Measurements from ENCODE around the gene ARHGEF7.

Gene ARHGEF7

DNA sequence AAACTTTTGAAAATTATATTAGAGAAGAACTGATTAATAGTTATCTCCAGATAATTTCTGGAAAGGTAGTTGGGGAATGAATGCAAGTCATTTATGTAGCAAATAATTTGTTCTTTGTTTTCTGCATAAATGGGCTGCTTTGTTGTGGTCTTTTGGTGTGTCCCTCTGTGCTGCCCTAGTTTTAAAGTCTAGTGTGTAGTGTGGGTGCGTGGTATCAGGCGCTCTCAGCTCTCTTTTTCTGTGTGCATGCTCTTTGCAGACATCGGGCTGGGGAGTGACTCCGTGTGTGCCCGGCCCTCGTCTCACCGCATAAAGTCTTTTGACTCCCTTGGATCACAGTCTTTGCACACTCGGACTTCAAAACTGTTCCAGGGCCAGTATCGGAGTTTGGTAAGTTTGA, 94.5 kb downstream of the ARHGEF7 start:
- Histone ChIP-seq H3K4ac (ENCODE audit: low read depth, low read length) (no peak overlapping the region), H2AK5ac (ENCODE audit: low read length) (no peak overlapping the region), H3K79me2 (ENCODE audit: control insufficient read depth, insufficient read depth, low read length, poor library complexity) (peaks cover 4% of the 10 kb centered on the region), H3K23ac (ENCODE audit: low read length) (no peak overlapping the region), H3K4me1 (ENCODE audit: control insufficient read depth in 1 of 2, insufficient read depth in 2 of 2, low read length in 2 of 2) (peaks cover 29 to 30% of the 10 kb centered on the region in 2 experiments), H2AFZ (ENCODE audit: insufficient read depth, low read length, poor library complexity) (no peak overlapping the region), H4K8ac (ENCODE audit: low read depth, low read length) (no peak overlapping the region), H4K12ac (ENCODE audit: low read depth, low read length) (no peak overlapping the region), H3K9ac (ENCODE audit: low read length) (no peak overlapping the region), H3K27ac (ENCODE audit: low read depth, low read length) (no peak overlapping the region), H2BK12ac (ENCODE audit: low read length) (no peak overlapping the region), H3K4me2 (ENCODE audit: low read length) (no peak overlapping the region), H3K18ac (ENCODE audit: low read length) (no peak overlapping the region), H3K79me1 (ENCODE audit: low read length) (peaks cover 11% of the 10 kb centered on the region), H3K9me3 (ENCODE audit: insufficient read depth, low read depth, low read length) (peaks cover 1% of the 10 kb centered on the region), H3K4me3 (ENCODE audit: low read depth, low read length) (no peak overlapping the region), H4K91ac (ENCODE audit: low read depth, low read length) (no peak overlapping the region), H3K14ac (ENCODE audit: low read length) (no peak overlapping the region), H2BK120ac (ENCODE audit: insufficient read depth, low read length, poor library complexity) (no peak overlapping the region), H2BK5ac (ENCODE audit: low read depth, low read length, poor library complexity) (no peak overlapping the region), H3K36me3 (ENCODE audit: control insufficient read depth in 1 of 2, insufficient read depth in 2 of 2, low read length in 2 of 2) (peaks cover 1 to 3% of the 10 kb centered on the region in 2 experiments), H3K27me3 (ENCODE audit: insufficient read depth, low read length) (no peaks in the 10 kb centered on the region)
- WGBS (ENCODE audit: extremely low coverage, insufficient coverage, insufficient read length): 100% methylated on average over 1 of the region's 9 CpGs
- DNase-seq: no peak

DNA sequence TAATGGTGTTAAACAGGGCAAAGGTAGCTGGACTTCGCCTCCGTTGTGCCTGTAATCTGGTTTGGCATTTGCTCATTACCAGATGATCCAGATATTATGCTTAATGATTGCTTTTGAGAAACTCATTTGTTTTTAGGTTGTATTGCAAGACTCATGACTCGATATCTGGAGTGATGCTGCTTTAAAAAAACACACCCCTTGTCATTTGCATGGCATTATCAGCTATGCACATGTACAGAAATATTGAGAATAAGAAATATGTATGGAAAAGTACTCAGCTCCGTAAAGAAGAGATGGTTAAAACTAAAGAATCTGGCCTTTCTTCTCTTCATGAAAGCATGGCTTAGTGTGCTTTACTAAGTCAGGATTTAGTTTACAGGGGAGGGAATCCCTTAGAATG, 95.0 kb downstream of the ARHGEF7 start:
- Histone ChIP-seq H3K79me2 (ENCODE audit: control insufficient read depth, insufficient read depth, low read length, poor library complexity) (peaks cover 4% of the 10 kb centered on the region), H3K27ac (ENCODE audit: low read depth, low read length) (no peak overlapping the region), H3K9me3 (ENCODE audit: insufficient read depth, low read depth, low read length) (peaks cover 1% of the 10 kb centered on the region), H2AFZ (ENCODE audit: insufficient read depth, low read length, poor library complexity) (no peak overlapping the region), H4K8ac (ENCODE audit: low read depth, low read length) (no peak overlapping the region), H3K4me3 (ENCODE audit: low read depth, low read length) (no peak overlapping the region), H3K18ac (ENCODE audit: low read length) (no peak overlapping the region), H2BK120ac (ENCODE audit: insufficient read depth, low read length, poor library complexity) (no peak overlapping the region), H3K79me1 (ENCODE audit: low read length) (peaks cover 11% of the 10 kb centered on the region), H2BK12ac (ENCODE audit: low read length) (no peak overlapping the region), H3K14ac (ENCODE audit: low read length) (no peak overlapping the region), H4K12ac (ENCODE audit: low read depth, low read length) (no peak overlapping the region), H4K91ac (ENCODE audit: low read depth, low read length) (no peak overlapping the region), H3K36me3 (ENCODE audit: control insufficient read depth in 1 of 2, insufficient read depth in 2 of 2, low read length in 2 of 2) (peaks cover 1 to 3% of the 10 kb centered on the region in 2 experiments), H3K27me3 (ENCODE audit: insufficient read depth, low read length) (no peaks in the 10 kb centered on the region), H3K4me1 (ENCODE audit: control insufficient read depth in 1 of 2, insufficient read depth in 2 of 2, low read length in 2 of 2) (peaks cover 27% of the 10 kb centered on the region in 2 experiments), H2AK5ac (ENCODE audit: low read length) (no peak overlapping the region), H3K4ac (ENCODE audit: low read depth, low read length) (no peak overlapping the region), H3K23ac (ENCODE audit: low read length) (no peak overlapping the region), H3K9ac (ENCODE audit: low read length) (no peak overlapping the region), H2BK5ac (ENCODE audit: low read depth, low read length, poor library complexity) (no peak overlapping the region), H3K4me2 (ENCODE audit: low read length) (no peak overlapping the region)
- no peak for DNase-seq
- WGBS (ENCODE audit: extremely low coverage, insufficient coverage, insufficient read length): no CpG with 5 or more reads among the region's 4 CpGs

GRCh38 chr13:111210544-111211469, 95.7 kb downstream of the ARHGEF7 start:
- peak overlapping the region; percentile 70 for H3K18ac ChIP-seq (ENCODE audit: low read length)
- no peak overlapping the region for H3K9ac ChIP-seq (ENCODE audit: low read length)
- H3K79me1 ChIP-seq (ENCODE audit: low read length): peaks cover 11% of the 10 kb centered on the region
- peaks cover 1 to 3% of the 10 kb centered on the region in 2 experiments for H3K36me3 ChIP-seq (ENCODE audit: control insufficient read depth in 1 of 2, insufficient read depth in 2 of 2, low read length in 2 of 2)
- no peak overlapping the region for H2BK120ac ChIP-seq (ENCODE audit: insufficient read depth, low read length, poor library complexity)
- H2AK5ac ChIP-seq (ENCODE audit: low read length): no peak overlapping the region
- no peak overlapping the region for H3K23ac ChIP-seq (ENCODE audit: low read length)
- H3K27me3 ChIP-seq (ENCODE audit: insufficient read depth, low read length): no peaks in the 10 kb centered on the region
- H4K8ac ChIP-seq (ENCODE audit: low read depth, low read length): peak overlapping the region; percentile 61
- peak overlapping the region; percentile 47 for H3K4me2 ChIP-seq (ENCODE audit: low read length)
- no peaks in the 10 kb centered on the region for H3K9me3 ChIP-seq (ENCODE audit: insufficient read depth, low read depth, low read length)
- peak overlapping the region; percentile 6 for H2BK12ac ChIP-seq (ENCODE audit: low read length)
- no peak overlapping the region for H2AFZ ChIP-seq (ENCODE audit: insufficient read depth, low read length, poor library complexity)
- no peak overlapping the region for H4K12ac ChIP-seq (ENCODE audit: low read depth, low read length)
- WGBS (ENCODE audit: extremely low coverage, insufficient coverage, insufficient read length): 100% methylated on average over 2 of the region's 15 CpGs
- no peak overlapping the region for H4K91ac ChIP-seq (ENCODE audit: low read depth, low read length)
- peak in 1 of 2 donors; percentile 49 for DNase-seq
- H3K14ac ChIP-seq (ENCODE audit: low read length): peak overlapping the region; percentile 16
- H2BK5ac ChIP-seq (ENCODE audit: low read depth, low read length, poor library complexity): peak overlapping the region; percentile 62
- peaks cover 27% of the 10 kb centered on the region in 2 experiments for H3K4me1 ChIP-seq (ENCODE audit: control insufficient read depth in 1 of 2, insufficient read depth in 2 of 2, low read length in 2 of 2)
- peaks cover 4% of the 10 kb centered on the region for H3K79me2 ChIP-seq (ENCODE audit: control insufficient read depth, insufficient read depth, low read length, poor library complexity)
- no peak overlapping the region for H3K4me3 ChIP-seq (ENCODE audit: low read depth, low read length)
- H3K27ac ChIP-seq (ENCODE audit: low read depth, low read length): peak overlapping the region; percentile 78
- no peak overlapping the region for H3K4ac ChIP-seq (ENCODE audit: low read depth, low read length)

DNA sequence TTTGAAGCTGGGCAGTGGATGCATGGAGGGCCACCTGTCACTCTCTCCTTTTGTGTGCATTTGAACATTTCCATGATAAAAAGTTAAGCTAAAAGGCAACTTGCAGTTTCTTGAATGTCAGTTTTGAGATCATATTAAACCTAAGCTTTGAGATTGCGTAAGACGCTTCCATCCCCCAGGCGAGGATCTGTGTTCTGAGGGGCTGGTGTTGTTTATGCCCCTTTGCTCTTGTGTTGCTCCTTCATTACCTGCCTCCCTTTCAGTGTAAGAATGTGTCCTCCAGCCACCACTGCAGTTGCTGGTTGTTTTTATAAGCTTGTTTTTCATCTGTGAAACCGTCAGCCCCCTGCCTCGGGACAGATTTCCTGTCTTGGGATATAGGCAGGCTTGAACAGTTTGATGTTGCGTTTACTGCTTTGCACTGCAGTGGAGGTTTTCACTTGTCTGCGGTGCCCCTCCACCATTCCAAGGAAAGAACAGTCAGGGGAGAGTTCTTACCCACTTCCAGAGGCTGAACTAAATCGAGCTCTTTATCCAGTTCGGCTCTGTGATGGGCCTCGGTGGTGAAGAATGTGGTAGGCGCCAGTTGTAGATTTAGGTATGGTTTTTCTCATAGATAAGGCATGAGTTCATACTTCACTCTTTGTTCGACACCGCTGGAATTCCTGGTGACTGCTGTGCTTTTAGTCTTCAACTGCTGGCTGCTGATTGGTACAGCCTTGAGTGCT, 96.8 kb downstream of the ARHGEF7 start:
- H2BK120ac ChIP-seq (ENCODE audit: insufficient read depth, low read length, poor library complexity): peak overlapping the region; percentile 10
- no peak overlapping the region for H3K23ac ChIP-seq (ENCODE audit: low read length)
- H3K79me2 ChIP-seq (ENCODE audit: control insufficient read depth, insufficient read depth, low read length, poor library complexity): peaks cover 6% of the 10 kb centered on the region
- H2AFZ ChIP-seq (ENCODE audit: insufficient read depth, low read length, poor library complexity): no peak overlapping the region
- H3K9me3 ChIP-seq (ENCODE audit: insufficient read depth, low read depth, low read length): no peaks in the 10 kb centered on the region
- H3K18ac ChIP-seq (ENCODE audit: low read length): no peak overlapping the region
- H3K27ac ChIP-seq (ENCODE audit: low read depth, low read length): peak overlapping the region; percentile 88
- H3K79me1 ChIP-seq (ENCODE audit: low read length): peaks cover 11% of the 10 kb centered on the region
- no peak overlapping the region for H3K9ac ChIP-seq (ENCODE audit: low read length)
- H4K91ac ChIP-seq (ENCODE audit: low read depth, low read length): peak overlapping the region; percentile 7
- peak; percentile 65 to 88 for DNase-seq
- no peak overlapping the region for H3K4ac ChIP-seq (ENCODE audit: low read depth, low read length)
- no peak overlapping the region for H3K4me3 ChIP-seq (ENCODE audit: low read depth, low read length)
- peak overlapping the region; percentile 13 for H2BK12ac ChIP-seq (ENCODE audit: low read length)
- H2BK5ac ChIP-seq (ENCODE audit: low read depth, low read length, poor library complexity): peak overlapping the region; percentile 74
- H2AK5ac ChIP-seq (ENCODE audit: low read length): no peak overlapping the region
- peak overlapping the region; percentile 47 for H3K4me2 ChIP-seq (ENCODE audit: low read length)
- H3K14ac ChIP-seq (ENCODE audit: low read length): no peak overlapping the region
- H3K4me1 ChIP-seq (ENCODE audit: control insufficient read depth in 1 of 2, insufficient read depth in 2 of 2, low read length in 2 of 2): peaks cover 27% of the 10 kb centered on the region in 2 experiments
- H4K8ac ChIP-seq (ENCODE audit: low read depth, low read length): no peak overlapping the region
- no CpG with 5 or more reads among the region's 13 CpGs for WGBS (ENCODE audit: extremely low coverage, insufficient coverage, insufficient read length)
- H3K36me3 ChIP-seq (ENCODE audit: control insufficient read depth in 1 of 2, insufficient read depth in 2 of 2, low read length in 2 of 2): peaks cover 0 to 1% of the 10 kb centered on the region in 2 experiments
- no peak overlapping the region for H4K12ac ChIP-seq (ENCODE audit: low read depth, low read length)
- H3K27me3 ChIP-seq (ENCODE audit: insufficient read depth, low read length): no peaks in the 10 kb centered on the region

Data from trophoblast cell (in vitro differentiated cells and primary cell).